ENCODE measurements around the gene CHML.
"Not testable (repeated sequence)": the region's sequence is repeated elsewhere in the genome, so short reads cannot be mapped to it uniquely, and the experiment has no call there.

CHML gene

DNA sequence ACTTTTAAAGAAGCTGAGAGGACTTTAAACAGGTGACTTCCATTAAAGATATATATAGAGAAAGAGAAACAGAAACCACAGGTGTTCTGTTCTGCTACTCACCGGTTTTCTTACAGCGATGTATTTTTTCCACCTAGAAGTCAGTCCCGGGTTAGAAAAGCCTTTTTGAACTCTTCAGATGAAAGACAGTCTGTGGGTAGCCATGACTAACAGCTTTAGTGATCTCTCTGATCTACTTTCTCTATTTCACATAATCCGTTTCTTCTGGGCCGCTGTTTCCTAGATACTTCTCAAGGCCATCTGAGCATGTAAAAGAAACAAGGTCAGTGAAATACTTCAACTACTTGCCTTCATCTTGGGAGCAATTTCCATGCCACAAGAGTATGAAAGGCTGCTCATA lies 37.0 kb upstream of the CHML start:
- TF ChIP-seq POLR2AphosphoS5 (IDR thresholded peaks at IDR 0.05; ENCODE audit: borderline replicate concordance, low read depth, low read length): no peak
- no peak for TF ChIP-seq EZH2 (IDR thresholded peaks at IDR 0.05)
- TF ChIP-seq FOXP2 (optimal IDR thresholded peaks at IDR 0.05; ENCODE audit: control extremely low read depth, extremely low read length, insufficient read depth): no peak
- DNase-seq (ENCODE audit: low read depth, low spot score): no peak
- H3K27ac ChIP-seq: no peak overlapping the region
- H3K9me3 ChIP-seq (ENCODE audit: low read depth, low read length): no peaks in the 10 kb centered on the region
- H3K9ac ChIP-seq (ENCODE audit: insufficient read length): no peak overlapping the region
- no peak overlapping the region for H3K4me3 ChIP-seq
- no peaks in the 10 kb centered on the region for H3K36me3 ChIP-seq (ENCODE audit: insufficient read depth, low read length)

DNA sequence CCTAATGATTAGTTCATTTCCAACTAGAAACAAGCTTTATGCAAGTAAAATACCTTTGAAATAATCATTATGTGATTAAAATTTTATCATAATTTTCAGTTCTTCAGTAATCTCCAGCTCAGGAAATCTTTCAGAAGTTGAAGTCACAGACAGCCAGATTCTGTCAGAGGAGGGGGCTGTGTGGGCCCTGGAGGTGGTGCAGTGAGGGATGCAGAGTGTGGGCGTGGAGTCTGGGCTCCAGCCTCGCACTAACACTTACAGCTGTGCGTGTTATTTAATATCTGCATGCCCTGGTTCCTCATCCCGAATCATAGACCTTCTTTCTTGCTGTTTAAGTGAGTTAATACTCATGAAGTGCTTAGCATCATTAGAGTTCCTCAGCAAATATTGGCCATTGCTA lies 35.8 kb upstream of the CHML start:
- no peak for TF ChIP-seq EZH2 (IDR thresholded peaks at IDR 0.05)
- TF ChIP-seq FOXP2 (optimal IDR thresholded peaks at IDR 0.05; ENCODE audit: control extremely low read depth, extremely low read length, insufficient read depth): no peak
- no peak for TF ChIP-seq POLR2AphosphoS5 (IDR thresholded peaks at IDR 0.05; ENCODE audit: borderline replicate concordance, low read depth, low read length)
- Histone ChIP-seq H3K27ac (no peak overlapping the region), H3K9ac (ENCODE audit: insufficient read length) (no peak overlapping the region), H3K9me3 (ENCODE audit: low read depth, low read length) (no peaks in the 10 kb centered on the region), H3K4me3 (no peak overlapping the region), H3K36me3 (ENCODE audit: insufficient read depth, low read length) (no peaks in the 10 kb centered on the region)
- DNase-seq (ENCODE audit: low read depth, low spot score): no peak

DNA sequence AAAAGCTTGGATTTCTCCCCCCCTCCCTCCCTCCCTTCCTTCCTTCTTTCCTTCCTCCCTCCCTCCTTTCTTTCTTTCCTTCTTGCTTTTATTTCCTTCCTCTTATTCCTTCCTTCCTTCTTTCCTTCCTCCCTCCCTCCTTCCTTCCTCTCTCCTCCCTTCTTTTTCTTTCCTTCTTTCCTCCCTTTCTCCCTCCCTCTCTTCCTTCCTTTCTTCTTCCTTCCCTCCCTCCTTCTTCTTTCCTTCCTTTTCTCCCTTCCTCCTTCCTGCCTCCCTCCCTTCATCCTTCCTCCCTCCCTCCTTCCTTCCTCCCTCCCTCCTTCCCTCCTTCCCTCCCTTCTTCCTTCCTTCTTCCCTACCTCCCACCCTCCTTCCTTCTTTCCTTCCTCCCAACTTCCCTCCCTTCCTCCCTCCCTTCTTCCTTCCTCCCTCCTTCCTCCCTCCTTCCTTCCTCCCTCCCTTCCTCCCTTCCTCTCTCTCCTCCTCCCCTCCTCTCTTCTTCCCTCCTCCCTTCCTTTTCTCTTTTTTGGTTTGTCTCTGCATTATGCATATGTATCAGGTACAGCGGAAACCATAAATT lies 34.7 kb upstream of the CHML start:
- Histone ChIP-seq H3K4me3 (no peak overlapping the region), H3K27ac (no peak overlapping the region), H3K9ac (ENCODE audit: insufficient read length) (no peak overlapping the region), H3K9me3 (ENCODE audit: low read depth, low read length) (no peaks in the 10 kb centered on the region), H3K36me3 (ENCODE audit: insufficient read depth, low read length) (no peaks in the 10 kb centered on the region)
- DNase-seq (ENCODE audit: low read depth, low spot score): no peak
- TF ChIP-seq EZH2 (IDR thresholded peaks at IDR 0.05) (no peak), POLR2AphosphoS5 (IDR thresholded peaks at IDR 0.05; ENCODE audit: borderline replicate concordance, low read depth, low read length) (no peak), FOXP2 (optimal IDR thresholded peaks at IDR 0.05; ENCODE audit: control extremely low read depth, extremely low read length, insufficient read depth) (no peak)

DNA sequence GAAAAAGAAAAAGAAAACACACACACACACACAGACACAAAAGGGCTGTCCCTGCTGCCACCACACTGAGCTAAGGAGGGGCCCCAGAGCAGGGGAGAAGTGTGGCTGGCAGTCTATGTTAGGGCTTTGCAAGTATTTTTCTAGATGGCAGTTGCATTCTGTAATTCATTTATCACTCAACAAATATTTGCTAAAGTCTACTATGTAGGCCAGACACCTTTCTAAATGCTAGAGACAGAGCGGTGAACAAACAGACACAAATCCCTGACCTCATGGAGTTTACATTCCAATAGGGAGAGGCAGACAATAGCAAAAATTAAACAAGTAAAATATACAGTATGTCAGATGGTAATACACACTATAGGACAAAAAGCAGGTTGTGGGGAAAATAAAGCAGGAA lies 32.1 kb upstream of the CHML start:
- no peak overlapping the region for H3K4me3 ChIP-seq
- TF ChIP-seq EZH2 (IDR thresholded peaks at IDR 0.05): no peak
- no peak for TF ChIP-seq FOXP2 (optimal IDR thresholded peaks at IDR 0.05; ENCODE audit: control extremely low read depth, extremely low read length, insufficient read depth)
- no peak for TF ChIP-seq POLR2AphosphoS5 (IDR thresholded peaks at IDR 0.05; ENCODE audit: borderline replicate concordance, low read depth, low read length)
- no peaks in the 10 kb centered on the region for H3K36me3 ChIP-seq (ENCODE audit: insufficient read depth, low read length)
- H3K9ac ChIP-seq (ENCODE audit: insufficient read length): no peak overlapping the region
- H3K9me3 ChIP-seq (ENCODE audit: low read depth, low read length): no peaks in the 10 kb centered on the region
- no peak for DNase-seq (ENCODE audit: low read depth, low spot score)
- no peak overlapping the region for H3K27ac ChIP-seq

DNA sequence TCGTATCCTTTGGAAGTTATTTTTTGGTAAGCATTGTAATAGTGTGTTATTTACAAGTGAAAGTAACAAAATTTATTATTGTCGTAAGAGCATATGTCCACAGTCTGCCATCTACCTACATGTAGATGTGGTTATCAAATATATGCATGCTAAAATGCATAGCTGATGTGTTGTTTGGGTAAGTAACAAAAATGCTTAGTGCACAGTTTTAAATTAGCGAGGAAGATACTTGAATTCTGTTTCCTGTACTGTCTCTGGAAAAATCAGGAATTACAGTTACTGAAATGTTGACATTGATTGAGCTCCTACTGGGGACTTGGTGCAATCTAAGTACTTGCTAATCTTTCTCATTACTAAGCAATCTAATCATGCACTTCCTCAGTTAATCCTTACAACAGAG lies 26.2 kb upstream of the CHML start:
- Histone ChIP-seq H3K27ac (peak overlapping the region; percentile 86), H3K9me3 (ENCODE audit: low read depth, low read length) (no peaks in the 10 kb centered on the region), H3K36me3 (ENCODE audit: insufficient read depth, low read length) (no peaks in the 10 kb centered on the region), H3K9ac (ENCODE audit: insufficient read length) (no peak overlapping the region), H3K4me3 (peak overlapping the region; percentile 66)
- peak; percentile 53 for DNase-seq (ENCODE audit: low read depth, low spot score)
- TF ChIP-seq FOXP2 (optimal IDR thresholded peaks at IDR 0.05; ENCODE audit: control extremely low read depth, extremely low read length, insufficient read depth) (no peak), POLR2AphosphoS5 (IDR thresholded peaks at IDR 0.05; ENCODE audit: borderline replicate concordance, low read depth, low read length) (no peak; the same call in 1 of the 2 replicates), EZH2 (IDR thresholded peaks at IDR 0.05) (no peak)

DNA sequence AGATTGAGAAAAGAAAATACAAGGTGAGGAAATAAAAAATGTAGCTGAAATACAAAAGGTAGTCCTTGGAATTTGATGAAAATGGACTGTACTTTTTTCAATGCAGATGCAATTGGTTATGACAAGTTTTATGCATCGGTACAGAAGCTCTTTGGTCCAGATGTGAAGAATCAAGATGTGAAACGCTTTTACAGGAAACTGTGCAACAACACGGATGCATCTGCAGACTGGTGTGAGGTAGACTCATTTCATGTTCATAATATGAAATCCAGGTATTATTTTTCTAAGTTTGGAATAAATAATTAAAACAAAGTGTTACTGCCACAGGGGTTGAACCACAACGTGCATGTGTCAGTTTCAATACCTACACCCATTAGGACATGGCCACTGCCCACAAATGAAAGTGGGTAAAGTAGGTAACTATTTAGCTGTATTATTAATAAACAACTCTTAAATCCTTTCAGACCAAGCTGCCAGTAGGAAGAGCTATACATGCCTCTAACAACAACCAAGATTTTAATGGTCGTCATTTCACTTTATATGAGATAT lies 20.3 kb upstream of the CHML start:
- TF ChIP-seq POLR2AphosphoS5 (IDR thresholded peaks at IDR 0.05; ENCODE audit: borderline replicate concordance, low read depth, low read length) (no peak), EZH2 (IDR thresholded peaks at IDR 0.05) (no peak), FOXP2 (optimal IDR thresholded peaks at IDR 0.05; ENCODE audit: control extremely low read depth, extremely low read length, insufficient read depth) (no peak)
- Histone ChIP-seq H3K36me3 (ENCODE audit: insufficient read depth, low read length) (no peaks in the 10 kb centered on the region), H3K4me3 (no peak overlapping the region)

DNA sequence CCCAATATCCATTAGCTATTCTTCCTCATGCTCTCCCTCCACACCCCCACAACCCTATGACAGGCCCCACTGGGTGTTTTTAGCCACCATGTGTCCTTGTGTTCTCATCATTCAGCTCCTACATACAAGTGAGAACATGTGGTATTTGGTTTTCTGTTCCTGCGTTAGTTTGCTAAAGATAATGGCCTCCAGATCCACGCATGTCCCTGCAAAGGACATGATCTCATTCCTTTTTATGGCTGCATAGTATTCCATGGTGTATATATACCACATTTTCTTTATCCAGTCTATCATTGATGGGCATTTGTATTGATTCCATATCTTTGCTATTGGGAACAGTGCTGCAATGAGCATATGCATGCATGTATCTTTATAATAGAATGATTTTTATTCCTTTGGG lies 18.8 kb upstream of the CHML start:
- not testable (repeated sequence) for H3K27ac ChIP-seq; DNase-seq (ENCODE audit: low read depth, low spot score)

More for the DNA sequence above, 20.3 kb upstream of the CHML start:
- no peaks in the 10 kb centered on the region for H3K9me3 ChIP-seq (ENCODE audit: low read depth, low read length)
- no peak overlapping the region for H3K9ac ChIP-seq (ENCODE audit: insufficient read length)
- no peak overlapping the region for H3K27ac ChIP-seq
- DNase-seq (ENCODE audit: low read depth, low spot score): no peak

DNA sequence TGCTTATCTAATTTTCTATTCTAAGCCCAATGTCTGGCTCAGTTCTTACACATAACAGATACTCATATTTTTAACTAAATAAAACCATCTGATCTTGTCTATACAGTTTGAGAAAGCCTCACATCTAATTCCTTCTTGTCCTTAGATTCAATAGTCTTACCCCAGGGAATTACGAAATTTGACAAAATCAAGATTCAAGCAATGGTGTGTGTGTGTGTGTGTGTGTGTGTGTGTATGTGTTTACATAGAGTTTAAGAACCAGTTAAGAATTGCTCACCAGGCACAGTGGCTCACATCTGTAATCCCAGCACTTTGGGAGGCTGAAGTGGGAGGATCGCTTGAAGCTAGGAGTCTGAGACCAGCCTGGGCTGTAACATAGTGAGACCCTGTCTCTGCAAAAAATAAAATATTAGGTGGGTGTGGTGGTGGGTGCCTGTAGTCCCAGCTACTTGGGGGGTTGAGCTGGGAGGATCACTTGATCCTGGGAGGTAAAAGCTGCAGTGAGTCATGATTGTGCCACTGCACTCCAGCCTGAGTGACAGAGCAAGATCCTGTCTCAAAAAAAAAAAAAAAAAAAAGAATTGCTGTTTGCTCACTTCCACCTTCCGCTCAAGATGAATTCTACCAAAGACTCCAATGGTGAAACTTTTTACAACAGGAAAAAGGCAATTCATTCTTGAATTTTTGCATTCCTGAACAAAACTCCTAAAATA lies 18.1 kb upstream of the CHML start:
- Histone ChIP-seq H3K36me3 (ENCODE audit: insufficient read depth, low read length) (no peaks in the 10 kb centered on the region), H3K4me3 (no peak overlapping the region), H3K27ac (no peak overlapping the region), H3K9ac (ENCODE audit: insufficient read length) (no peak overlapping the region), H3K9me3 (ENCODE audit: low read depth, low read length) (no peaks in the 10 kb centered on the region)
- DNase-seq (ENCODE audit: low read depth, low spot score): no peak
- TF ChIP-seq POLR2AphosphoS5 (IDR thresholded peaks at IDR 0.05; ENCODE audit: borderline replicate concordance, low read depth, low read length) (no peak), EZH2 (IDR thresholded peaks at IDR 0.05) (no peak), FOXP2 (optimal IDR thresholded peaks at IDR 0.05; ENCODE audit: control extremely low read depth, extremely low read length, insufficient read depth) (no peak)

More for the DNA sequence above, 18.8 kb upstream of the CHML start:
- not testable (repeated sequence) for H3K9ac ChIP-seq (ENCODE audit: insufficient read length); H3K9me3 ChIP-seq (ENCODE audit: low read depth, low read length); H3K36me3 ChIP-seq (ENCODE audit: insufficient read depth, low read length); H3K4me3 ChIP-seq

All from SK-N-MC (cell line).